HEK293 (cell line): Measurements from ENCODE around the gene NTNG1.

ENCODE experiments used
- CTCF ChIA-PET: fragments of 350-600 bp; formaldehyde crosslinking; extraction: SDS; loops from one replicate; lab custom pipeline; 2021; ENCODE audit warnings: antibody characterized with exemption; lab: Yijun Ruan, JAX
- POLR2A ChIA-PET: fragments of 300-600 bp; formaldehyde crosslinking; extraction: SDS; loops from one replicate; lab custom pipeline; 2020; ENCODE audit warnings: antibody characterized with exemption, inconsistent platforms; lab: Yijun Ruan, JAX
- H3K27ac ChIP-seq: fragments of 200-500 bp; sonication (Bioruptor generic); 2 replicates; pipeline ENCODE4 v1.5.1; 2014; ENCODE audit warnings: low read depth, low read length, control low read depth, inconsistent platforms; ENCODE audit errors: extremely low read depth
- H3K36me3 ChIP-seq, 2 experiments: fragments of 200-500 bp in 1 of 2; sonication (Bioruptor generic) in 1 of 2; 1 replicate in 1 of 2; 2 replicates in 1 of 2; pipeline ENCODE4 v1.5.1; 2014 to 2017; ENCODE audit warnings: inconsistent platforms in 2 of 2, low read length in 2 of 2; ENCODE audit not compliant: control insufficient read depth in 2 of 2, insufficient read depth in 1 of 2
- H3K4me1 ChIP-seq: fragments of 200-500 bp; sonication (Bioruptor generic); 2 replicates; pipeline ENCODE4 v1.5.1; 2014; ENCODE audit warnings: mild to moderate bottlenecking, low read length, inconsistent platforms; ENCODE audit not compliant: control insufficient read depth, insufficient read depth
- H3K4me3 ChIP-seq: 2 replicates; pipeline ENCODE4 v1.5.1; 2011; ENCODE audit warnings: low read depth, mild to moderate bottlenecking, control low read depth, low read length, moderate library complexity
- H3K9me3 ChIP-seq: fragments of 200-500 bp; sonication (Bioruptor generic); 2 replicates; pipeline ENCODE4 v1.5.1; 2014; ENCODE audit warnings: low read depth, low read length, inconsistent platforms; ENCODE audit not compliant: control insufficient read depth, insufficient read depth
- EGR2 ChIP-seq: fragments of 450-650 bp; formaldehyde crosslinking; IDR thresholded peaks from 2 replicates; pipeline ENCODE4 v1.5.1; 2016; ENCODE audit warnings: low read depth, missing biosample characterization, missing genetic modification characterization
- GLIS2 ChIP-seq: fragments of 450-650 bp; formaldehyde crosslinking; IDR thresholded peaks from 2 replicates; pipeline ENCODE4 v1.5.1; 2016; ENCODE audit warnings: missing biosample characterization, missing genetic modification characterization
- HOXC10 ChIP-seq: sonication (generic); formaldehyde crosslinking; IDR thresholded peaks from 2 replicates; pipeline ENCODE4 v1.8.1; 2023; ENCODE audit warnings: mild to moderate bottlenecking, missing genetic modification reagents
- IKZF3 ChIP-seq: fragments of 450-650 bp; IDR thresholded peaks from 2 replicates; pipeline ENCODE4 v1.5.0; 2018; ENCODE audit warnings: missing biosample characterization, mild to moderate bottlenecking, missing genetic modification characterization, moderate library complexity
- KLF8 ChIP-seq: fragments of 450-650 bp; formaldehyde crosslinking; IDR thresholded peaks from 2 replicates; pipeline ENCODE4 v1.5.1; 2016; ENCODE audit warnings: missing biosample characterization, missing genetic modification characterization
- ZFHX2 ChIP-seq: fragments of 450-650 bp; formaldehyde crosslinking; conservative IDR thresholded peaks from 2 replicates; pipeline ENCODE4 v1.5.1; 2016; ENCODE audit warnings: missing biosample characterization, missing genetic modification characterization
- ZNF19 ChIP-seq: fragments of 450-650 bp; formaldehyde crosslinking; IDR thresholded peaks from 2 replicates; pipeline ENCODE4; 2016; ENCODE audit warnings: missing biosample characterization, missing genetic modification characterization, low read depth
- ZNF214 ChIP-seq: fragments of 450-650 bp; formaldehyde crosslinking; IDR thresholded peaks from 2 replicates; pipeline ENCODE4 v1.5.1; 2017; ENCODE audit warnings: missing biosample characterization, mild to moderate bottlenecking, missing genetic modification characterization, borderline replicate concordance
- ZNF223 ChIP-seq: fragments of 450-650 bp; formaldehyde crosslinking; IDR thresholded peaks from 2 replicates; pipeline ENCODE4 v1.5.1; 2016; ENCODE audit warnings: missing biosample characterization, missing genetic modification characterization
- ZNF239 ChIP-seq: fragments of 450-650 bp; formaldehyde crosslinking; IDR thresholded peaks from 2 replicates; pipeline ENCODE4 v1.5.1; 2016; ENCODE audit warnings: missing biosample characterization, missing genetic modification characterization
- ZNF266 ChIP-seq: fragments of 450-650 bp; formaldehyde crosslinking; IDR thresholded peaks from 2 replicates; pipeline ENCODE4 v1.5.1; 2016; ENCODE audit warnings: missing biosample characterization, missing genetic modification characterization, low read depth
- ZNF292 ChIP-seq: fragments of 450-650 bp; formaldehyde crosslinking; IDR thresholded peaks from 2 replicates; pipeline ENCODE4 v1.5.1; 2016; ENCODE audit warnings: low read depth, missing biosample characterization, missing genetic modification characterization, borderline replicate concordance
- ZNF426 ChIP-seq: fragments of 450-650 bp; formaldehyde crosslinking; IDR thresholded peaks from 2 replicates; pipeline ENCODE4 v1.5.1; 2017; ENCODE audit warnings: missing biosample characterization, missing genetic modification characterization, mild to moderate bottlenecking, inconsistent platforms, moderate library complexity
- ZNF558 ChIP-seq: fragments of 450-650 bp; formaldehyde crosslinking; IDR thresholded peaks from 2 replicates; pipeline ENCODE4 v1.5.1; 2016; ENCODE audit warnings: missing biosample characterization, missing genetic modification characterization
- ZNF561 ChIP-seq: fragments of 450-650 bp; IDR thresholded peaks from 2 replicates; pipeline ENCODE4 v1.5.1; 2018; ENCODE audit warnings: missing biosample characterization, missing genetic modification characterization, borderline replicate concordance
- ZNF629 ChIP-seq: fragments of 450-650 bp; formaldehyde crosslinking; IDR thresholded peaks from 2 replicates; pipeline ENCODE4 v1.5.1; 2017; ENCODE audit warnings: missing biosample characterization, missing genetic modification characterization
- ZXDB ChIP-seq: fragments of 450-650 bp; formaldehyde crosslinking; IDR thresholded peaks from 2 replicates; pipeline ENCODE4 v1.5.1; 2016; ENCODE audit warnings: missing biosample characterization, missing genetic modification characterization
- TF ChIP-seq, protein P1 (sequence below): fragments of 450-650 bp; formaldehyde crosslinking; IDR thresholded peaks from 2 replicates; pipeline ENCODE4 v1.5.1; 2016; ENCODE audit warnings: missing biosample characterization, missing genetic modification characterization, borderline replicate concordance
- TF ChIP-seq, protein P2 (sequence below): fragments of 450-650 bp; formaldehyde crosslinking; IDR thresholded peaks from 2 replicates; pipeline ENCODE4 v1.5.1; 2016; ENCODE audit warnings: missing biosample characterization, missing genetic modification characterization
- TF ChIP-seq, protein P3 (sequence below): fragments of 450-650 bp; formaldehyde crosslinking; IDR thresholded peaks from 2 replicates; pipeline ENCODE4 v1.5.1; 2017; ENCODE audit warnings: missing biosample characterization, missing genetic modification characterization
- TF ChIP-seq, protein P4 (sequence below): fragments of 450-650 bp; formaldehyde crosslinking; IDR thresholded peaks from 2 replicates; pipeline ENCODE4 v1.5.1; 2017; ENCODE audit warnings: missing biosample characterization, missing genetic modification characterization

NTNG1 gene

DNA sequence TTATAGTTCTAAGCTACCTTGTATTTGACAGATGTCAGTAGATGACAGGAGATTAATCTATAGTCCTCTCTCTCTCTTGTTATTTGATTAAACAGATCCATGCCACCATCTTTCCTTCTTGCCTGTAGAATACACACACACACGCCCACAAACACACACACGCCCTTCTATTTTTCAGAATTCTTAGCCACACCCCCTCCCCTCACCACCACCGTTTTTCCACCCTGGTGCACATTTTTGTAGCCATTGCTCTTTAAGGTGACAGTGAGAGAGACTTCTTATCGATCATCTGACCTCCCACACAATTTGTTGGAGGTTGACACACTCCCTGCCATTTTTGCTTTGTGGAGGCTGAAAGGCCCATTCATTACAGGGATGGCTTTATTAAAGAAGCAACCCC, 123.2 kb downstream of the NTNG1 start:
- no peaks in the 10 kb centered on the region for H3K36me3 ChIP-seq
- H3K4me3 ChIP-seq = no peak overlapping the region
- ChIA-PET CTCF (interaction anchor here (0.9 kb wide), 1 partner anchor 13 kb away, joined by 3 read pairs; no protein-coding TSS in a partner anchor), POLR2A (no interaction called here)
- no peak overlapping the region for H3K27ac ChIP-seq
- no peaks in the 10 kb centered on the region for H3K9me3 ChIP-seq
- H3K4me1 ChIP-seq = no peaks in the 10 kb centered on the region
- TF ChIP-seq ZNF561 (tag by site-specific recombination) (no peak), ZNF19 (no peak), EGR2 (0 out of 2 replicates have a peak, but pooled peaks have one; percentile 34), GLIS2 (tag by site-specific recombination) (no peak), ZFHX2 (tag by site-specific recombination) (peak; percentile 47), ZNF223 (tag by site-specific recombination) (no peak)
- TF ChIP-seq, protein P1, sequence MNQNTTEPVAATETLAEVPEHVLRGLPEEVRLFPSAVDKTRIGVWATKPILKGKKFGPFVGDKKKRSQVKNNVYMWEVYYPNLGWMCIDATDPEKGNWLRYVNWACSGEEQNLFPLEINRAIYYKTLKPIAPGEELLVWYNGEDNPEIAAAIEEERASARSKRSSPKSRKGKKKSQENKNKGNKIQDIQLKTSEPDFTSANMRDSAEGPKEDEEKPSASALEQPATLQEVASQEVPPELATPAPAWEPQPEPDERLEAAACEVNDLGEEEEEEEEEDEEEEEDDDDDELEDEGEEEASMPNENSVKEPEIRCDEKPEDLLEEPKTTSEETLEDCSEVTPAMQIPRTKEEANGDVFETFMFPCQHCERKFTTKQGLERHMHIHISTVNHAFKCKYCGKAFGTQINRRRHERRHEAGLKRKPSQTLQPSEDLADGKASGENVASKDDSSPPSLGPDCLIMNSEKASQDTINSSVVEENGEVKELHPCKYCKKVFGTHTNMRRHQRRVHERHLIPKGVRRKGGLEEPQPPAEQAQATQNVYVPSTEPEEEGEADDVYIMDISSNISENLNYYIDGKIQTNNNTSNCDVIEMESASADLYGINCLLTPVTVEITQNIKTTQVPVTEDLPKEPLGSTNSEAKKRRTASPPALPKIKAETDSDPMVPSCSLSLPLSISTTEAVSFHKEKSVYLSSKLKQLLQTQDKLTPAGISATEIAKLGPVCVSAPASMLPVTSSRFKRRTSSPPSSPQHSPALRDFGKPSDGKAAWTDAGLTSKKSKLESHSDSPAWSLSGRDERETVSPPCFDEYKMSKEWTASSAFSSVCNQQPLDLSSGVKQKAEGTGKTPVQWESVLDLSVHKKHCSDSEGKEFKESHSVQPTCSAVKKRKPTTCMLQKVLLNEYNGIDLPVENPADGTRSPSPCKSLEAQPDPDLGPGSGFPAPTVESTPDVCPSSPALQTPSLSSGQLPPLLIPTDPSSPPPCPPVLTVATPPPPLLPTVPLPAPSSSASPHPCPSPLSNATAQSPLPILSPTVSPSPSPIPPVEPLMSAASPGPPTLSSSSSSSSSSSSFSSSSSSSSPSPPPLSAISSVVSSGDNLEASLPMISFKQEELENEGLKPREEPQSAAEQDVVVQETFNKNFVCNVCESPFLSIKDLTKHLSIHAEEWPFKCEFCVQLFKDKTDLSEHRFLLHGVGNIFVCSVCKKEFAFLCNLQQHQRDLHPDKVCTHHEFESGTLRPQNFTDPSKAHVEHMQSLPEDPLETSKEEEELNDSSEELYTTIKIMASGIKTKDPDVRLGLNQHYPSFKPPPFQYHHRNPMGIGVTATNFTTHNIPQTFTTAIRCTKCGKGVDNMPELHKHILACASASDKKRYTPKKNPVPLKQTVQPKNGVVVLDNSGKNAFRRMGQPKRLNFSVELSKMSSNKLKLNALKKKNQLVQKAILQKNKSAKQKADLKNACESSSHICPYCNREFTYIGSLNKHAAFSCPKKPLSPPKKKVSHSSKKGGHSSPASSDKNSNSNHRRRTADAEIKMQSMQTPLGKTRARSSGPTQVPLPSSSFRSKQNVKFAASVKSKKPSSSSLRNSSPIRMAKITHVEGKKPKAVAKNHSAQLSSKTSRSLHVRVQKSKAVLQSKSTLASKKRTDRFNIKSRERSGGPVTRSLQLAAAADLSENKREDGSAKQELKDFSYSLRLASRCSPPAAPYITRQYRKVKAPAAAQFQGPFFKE = no peak

DNA sequence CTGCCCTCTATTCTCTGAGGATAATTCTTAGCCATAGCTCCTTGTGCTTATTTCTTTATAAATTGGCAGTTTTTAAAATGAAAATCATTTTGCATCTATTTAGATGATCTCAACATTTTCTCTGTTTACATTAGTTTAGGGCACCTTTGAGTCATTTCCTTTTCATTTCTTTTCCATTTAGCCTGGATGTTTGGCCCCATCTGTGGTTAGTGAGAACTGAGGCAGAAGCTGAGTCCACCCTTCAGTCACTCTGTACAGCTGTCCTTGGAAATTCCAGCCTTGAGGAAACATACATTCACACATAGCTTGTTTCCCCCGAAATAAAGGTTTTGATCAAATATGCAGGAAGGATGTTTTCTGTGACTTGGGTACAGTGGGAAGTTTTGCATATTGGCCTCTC, 123.7 kb downstream of the NTNG1 start:
- Histone ChIP-seq H3K4me1 (no peaks in the 10 kb centered on the region), H3K36me3 (no peaks in the 10 kb centered on the region), H3K4me3 (no peak overlapping the region), H3K27ac (no peak overlapping the region), H3K9me3 (no peaks in the 10 kb centered on the region)
- ChIA-PET CTCF (no interaction called here), POLR2A (no interaction called here)
- TF ChIP-seq HOXC10 = no peak
- TF ChIP-seq KLF8 (tag by site-specific recombination) = no peak
- TF ChIP-seq ZNF223 (tag by site-specific recombination) = no peak
- no peak for TF ChIP-seq ZXDB
- TF ChIP-seq, protein P2, sequence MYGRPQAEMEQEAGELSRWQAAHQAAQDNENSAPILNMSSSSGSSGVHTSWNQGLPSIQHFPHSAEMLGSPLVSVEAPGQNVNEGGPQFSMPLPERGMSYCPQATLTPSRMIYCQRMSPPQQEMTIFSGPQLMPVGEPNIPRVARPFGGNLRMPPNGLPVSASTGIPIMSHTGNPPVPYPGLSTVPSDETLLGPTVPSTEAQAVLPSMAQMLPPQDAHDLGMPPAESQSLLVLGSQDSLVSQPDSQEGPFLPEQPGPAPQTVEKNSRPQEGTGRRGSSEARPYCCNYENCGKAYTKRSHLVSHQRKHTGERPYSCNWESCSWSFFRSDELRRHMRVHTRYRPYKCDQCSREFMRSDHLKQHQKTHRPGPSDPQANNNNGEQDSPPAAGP (tag by site-specific recombination) = no peak
- TF ChIP-seq, protein P3, sequence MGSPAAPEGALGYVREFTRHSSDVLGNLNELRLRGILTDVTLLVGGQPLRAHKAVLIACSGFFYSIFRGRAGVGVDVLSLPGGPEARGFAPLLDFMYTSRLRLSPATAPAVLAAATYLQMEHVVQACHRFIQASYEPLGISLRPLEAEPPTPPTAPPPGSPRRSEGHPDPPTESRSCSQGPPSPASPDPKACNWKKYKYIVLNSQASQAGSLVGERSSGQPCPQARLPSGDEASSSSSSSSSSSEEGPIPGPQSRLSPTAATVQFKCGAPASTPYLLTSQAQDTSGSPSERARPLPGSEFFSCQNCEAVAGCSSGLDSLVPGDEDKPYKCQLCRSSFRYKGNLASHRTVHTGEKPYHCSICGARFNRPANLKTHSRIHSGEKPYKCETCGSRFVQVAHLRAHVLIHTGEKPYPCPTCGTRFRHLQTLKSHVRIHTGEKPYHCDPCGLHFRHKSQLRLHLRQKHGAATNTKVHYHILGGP (tag by site-specific recombination) = no peak

DNA sequence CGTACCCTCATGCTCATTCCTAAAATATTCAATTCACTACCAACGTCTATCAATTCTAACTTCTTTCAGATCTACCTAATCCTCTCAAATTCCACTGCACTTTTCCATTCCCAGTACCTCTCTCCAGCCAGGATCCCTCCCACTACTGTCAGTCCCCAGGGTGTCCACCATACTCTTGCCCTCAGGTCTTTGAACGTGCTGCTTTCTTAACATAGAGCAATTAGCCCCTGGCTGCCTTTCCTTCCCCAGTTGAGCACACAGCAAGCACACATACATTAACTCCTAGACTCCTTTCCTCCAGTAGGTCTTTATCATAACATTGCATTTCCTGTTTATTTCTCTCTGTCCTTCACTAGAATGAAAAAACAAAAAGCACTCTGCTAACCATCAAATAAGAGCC, 126.7 kb downstream of the NTNG1 start:
- no peaks in the 10 kb centered on the region for H3K4me1 ChIP-seq
- no peak overlapping the region for H3K4me3 ChIP-seq
- POLR2A ChIA-PET = no interaction called here
- no peak overlapping the region for H3K27ac ChIP-seq
- CTCF ChIA-PET = no interaction called here
- no peaks in the 10 kb centered on the region for H3K36me3 ChIP-seq
- no peaks in the 10 kb centered on the region for H3K9me3 ChIP-seq
- TF ChIP-seq ZNF629 (tag by site-specific recombination) (no peak), IKZF3 (tag by site-specific recombination) (no peak), ZNF239 (tag by site-specific recombination) (no peak), ZNF558 (no peak), ZNF426 (tag by site-specific recombination) (no peak), ZNF214 (tag by site-specific recombination) (no peak), ZNF292 (tag by site-specific recombination) (no peak), ZNF266 (no peak)
- TF ChIP-seq, protein P4, sequence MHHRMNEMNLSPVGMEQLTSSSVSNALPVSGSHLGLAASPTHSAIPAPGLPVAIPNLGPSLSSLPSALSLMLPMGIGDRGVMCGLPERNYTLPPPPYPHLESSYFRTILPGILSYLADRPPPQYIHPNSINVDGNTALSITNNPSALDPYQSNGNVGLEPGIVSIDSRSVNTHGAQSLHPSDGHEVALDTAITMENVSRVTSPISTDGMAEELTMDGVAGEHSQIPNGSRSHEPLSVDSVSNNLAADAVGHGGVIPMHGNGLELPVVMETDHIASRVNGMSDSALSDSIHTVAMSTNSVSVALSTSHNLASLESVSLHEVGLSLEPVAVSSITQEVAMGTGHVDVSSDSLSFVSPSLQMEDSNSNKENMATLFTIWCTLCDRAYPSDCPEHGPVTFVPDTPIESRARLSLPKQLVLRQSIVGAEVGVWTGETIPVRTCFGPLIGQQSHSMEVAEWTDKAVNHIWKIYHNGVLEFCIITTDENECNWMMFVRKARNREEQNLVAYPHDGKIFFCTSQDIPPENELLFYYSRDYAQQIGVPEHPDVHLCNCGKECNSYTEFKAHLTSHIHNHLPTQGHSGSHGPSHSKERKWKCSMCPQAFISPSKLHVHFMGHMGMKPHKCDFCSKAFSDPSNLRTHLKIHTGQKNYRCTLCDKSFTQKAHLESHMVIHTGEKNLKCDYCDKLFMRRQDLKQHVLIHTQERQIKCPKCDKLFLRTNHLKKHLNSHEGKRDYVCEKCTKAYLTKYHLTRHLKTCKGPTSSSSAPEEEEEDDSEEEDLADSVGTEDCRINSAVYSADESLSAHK (tag by site-specific recombination) = no peak
